K562 (cell line): ENCODE measurements around the gene GBX1.

Experiments used
- CAMTA2 ChIP-seq: fragments of 250-450 bp; sonication (Bioruptor Pico); conservative IDR thresholded peaks from 2 replicates; pipeline ENCODE4 v1.5.1; 2022
- CEBPB ChIP-seq: fragments of 450-650 bp; IDR thresholded peaks from 2 replicates; pipeline ENCODE4 v1.6.1; 2016; ENCODE audit warnings: missing genetic modification characterization, missing compliant biosample characterization
- ELF1 ChIP-seq: fragments of 200-800 bp; sonication (Bioruptor generic); IDR thresholded peaks from 2 replicates; pipeline ENCODE4 v1.6.1; 2016; ENCODE audit warnings: missing genetic modification characterization, missing compliant biosample characterization
- EP400 ChIP-seq: fragments of 450-650 bp; IDR thresholded peaks from 2 replicates; pipeline ENCODE4 v1.6.1; 2017; ENCODE audit warnings: antibody characterized with exemption, mild to moderate bottlenecking, moderate library complexity
- JUND ChIP-seq, 2 experiments: IDR thresholded peaks; 2 replicates in 1 of 2; 3 replicates in 1 of 2; pipeline ENCODE4 v1.6.1; 2011; ENCODE audit warnings: borderline replicate concordance in 2 of 2, low read depth in 2 of 2, low read length in 2 of 2, improper control_type of control experiment in 1 of 2, missing biosample characterization in 1 of 2, missing genetic modification characterization in 1 of 2, missing genetic modification reagents in 1 of 2
- MECOM ChIP-seq: fragments of 250-450 bp; sonication (Bioruptor Pico); IDR thresholded peaks from 2 replicates; pipeline ENCODE4 v1.8.0; 2022; ENCODE audit warnings: inconsistent platforms
- NCOA4 ChIP-seq: fragments of 450-650 bp; IDR thresholded peaks from 2 replicates; pipeline ENCODE4 v1.6.1; 2018; ENCODE audit warnings: mild to moderate bottlenecking; ENCODE audit not compliant: partially characterized antibody
- POLR2AphosphoS5 ChIP-seq: IDR thresholded peaks from 2 replicates; pipeline ENCODE4 v1.6.1; 2011; ENCODE audit warnings: mild to moderate bottlenecking, low read depth, low read length, moderate library complexity; ENCODE audit not compliant: control insufficient read depth, insufficient read depth
- SMC3 ChIP-seq: conservative IDR thresholded peaks from 2 replicates; pipeline ENCODE4 v1.6.1; 2011; ENCODE audit warnings: low read depth, low read length, improper control_type of control experiment; ENCODE audit not compliant: insufficient read depth
- ZNF311 ChIP-seq: fragments of 250-450 bp; sonication (Bioruptor Pico); IDR thresholded peaks from 2 replicates; pipeline ENCODE4 v1.4.0; 2020; ENCODE audit warnings: mild to moderate bottlenecking, moderate library complexity
- TF ChIP-seq, protein P1 (sequence below): fragments of 450-650 bp; IDR thresholded peaks from 2 replicates; pipeline ENCODE4 v1.6.1; 2016; ENCODE audit warnings: mild to moderate bottlenecking, moderate library complexity
- TF ChIP-seq, protein P2 (sequence below), 3 experiments: IDR thresholded peaks in 2 of 3; conservative IDR thresholded peaks in 1 of 3; 2 replicates each; pipeline ENCODE4 v1.5.1; 2011 to 2012; ENCODE audit warnings: low read length in 3 of 3, mild to moderate bottlenecking in 3 of 3, control low read depth in 2 of 3, improper control_type of control experiment in 1 of 3, inconsistent platforms in 1 of 3, low read depth in 1 of 3, mixed read lengths in 1 of 3, moderate library complexity in 1 of 3; ENCODE audit not compliant: insufficient read depth in 2 of 3
- TF ChIP-seq, protein P3 (sequence below): sonication (generic); formaldehyde crosslinking; IDR thresholded peaks from 2 replicates; pipeline ENCODE4 v1.8.1; 2023; ENCODE audit warnings: mild to moderate bottlenecking, missing genetic modification reagents

DNA sequence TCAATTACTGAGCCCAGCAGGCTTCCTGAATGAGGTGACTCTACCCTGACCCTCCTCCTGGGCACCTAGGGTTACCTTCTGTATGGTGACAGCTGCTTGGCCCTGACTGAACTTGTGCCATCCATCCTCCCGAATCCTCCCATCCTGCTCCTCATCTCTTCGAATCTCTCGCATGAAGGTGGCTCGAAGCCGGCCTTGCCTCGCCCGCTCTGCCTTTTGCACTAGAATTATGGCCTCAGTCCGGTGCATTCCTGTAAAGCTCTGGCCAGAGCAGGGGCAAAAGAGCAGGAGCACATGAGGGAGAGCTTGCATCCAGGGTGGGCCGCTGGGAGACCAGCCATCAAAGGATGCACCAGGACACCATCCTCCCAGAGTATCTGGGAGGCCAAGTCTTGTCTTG lies 35.3 kb upstream of the GBX1 start:
- TF ChIP-seq NCOA4 (no peak), CAMTA2 (CRISPR knock-in tag) (no peak), MECOM (no peak), CEBPB (tag) (no peak), ZNF311 (no peak), JUND (IDR thresholded peaks at IDR 0.05; ENCODE audit: borderline replicate concordance, low read depth, low read length) (no peak), JUND (tag; IDR thresholded peaks at IDR 0.05; ENCODE audit: borderline replicate concordance, low read depth, low read length) (no peak), SMC3 (no peak), POLR2AphosphoS5 (no peak), ELF1 (tag) (no peak), EP400 (no peak)
- TF ChIP-seq, protein P1, sequence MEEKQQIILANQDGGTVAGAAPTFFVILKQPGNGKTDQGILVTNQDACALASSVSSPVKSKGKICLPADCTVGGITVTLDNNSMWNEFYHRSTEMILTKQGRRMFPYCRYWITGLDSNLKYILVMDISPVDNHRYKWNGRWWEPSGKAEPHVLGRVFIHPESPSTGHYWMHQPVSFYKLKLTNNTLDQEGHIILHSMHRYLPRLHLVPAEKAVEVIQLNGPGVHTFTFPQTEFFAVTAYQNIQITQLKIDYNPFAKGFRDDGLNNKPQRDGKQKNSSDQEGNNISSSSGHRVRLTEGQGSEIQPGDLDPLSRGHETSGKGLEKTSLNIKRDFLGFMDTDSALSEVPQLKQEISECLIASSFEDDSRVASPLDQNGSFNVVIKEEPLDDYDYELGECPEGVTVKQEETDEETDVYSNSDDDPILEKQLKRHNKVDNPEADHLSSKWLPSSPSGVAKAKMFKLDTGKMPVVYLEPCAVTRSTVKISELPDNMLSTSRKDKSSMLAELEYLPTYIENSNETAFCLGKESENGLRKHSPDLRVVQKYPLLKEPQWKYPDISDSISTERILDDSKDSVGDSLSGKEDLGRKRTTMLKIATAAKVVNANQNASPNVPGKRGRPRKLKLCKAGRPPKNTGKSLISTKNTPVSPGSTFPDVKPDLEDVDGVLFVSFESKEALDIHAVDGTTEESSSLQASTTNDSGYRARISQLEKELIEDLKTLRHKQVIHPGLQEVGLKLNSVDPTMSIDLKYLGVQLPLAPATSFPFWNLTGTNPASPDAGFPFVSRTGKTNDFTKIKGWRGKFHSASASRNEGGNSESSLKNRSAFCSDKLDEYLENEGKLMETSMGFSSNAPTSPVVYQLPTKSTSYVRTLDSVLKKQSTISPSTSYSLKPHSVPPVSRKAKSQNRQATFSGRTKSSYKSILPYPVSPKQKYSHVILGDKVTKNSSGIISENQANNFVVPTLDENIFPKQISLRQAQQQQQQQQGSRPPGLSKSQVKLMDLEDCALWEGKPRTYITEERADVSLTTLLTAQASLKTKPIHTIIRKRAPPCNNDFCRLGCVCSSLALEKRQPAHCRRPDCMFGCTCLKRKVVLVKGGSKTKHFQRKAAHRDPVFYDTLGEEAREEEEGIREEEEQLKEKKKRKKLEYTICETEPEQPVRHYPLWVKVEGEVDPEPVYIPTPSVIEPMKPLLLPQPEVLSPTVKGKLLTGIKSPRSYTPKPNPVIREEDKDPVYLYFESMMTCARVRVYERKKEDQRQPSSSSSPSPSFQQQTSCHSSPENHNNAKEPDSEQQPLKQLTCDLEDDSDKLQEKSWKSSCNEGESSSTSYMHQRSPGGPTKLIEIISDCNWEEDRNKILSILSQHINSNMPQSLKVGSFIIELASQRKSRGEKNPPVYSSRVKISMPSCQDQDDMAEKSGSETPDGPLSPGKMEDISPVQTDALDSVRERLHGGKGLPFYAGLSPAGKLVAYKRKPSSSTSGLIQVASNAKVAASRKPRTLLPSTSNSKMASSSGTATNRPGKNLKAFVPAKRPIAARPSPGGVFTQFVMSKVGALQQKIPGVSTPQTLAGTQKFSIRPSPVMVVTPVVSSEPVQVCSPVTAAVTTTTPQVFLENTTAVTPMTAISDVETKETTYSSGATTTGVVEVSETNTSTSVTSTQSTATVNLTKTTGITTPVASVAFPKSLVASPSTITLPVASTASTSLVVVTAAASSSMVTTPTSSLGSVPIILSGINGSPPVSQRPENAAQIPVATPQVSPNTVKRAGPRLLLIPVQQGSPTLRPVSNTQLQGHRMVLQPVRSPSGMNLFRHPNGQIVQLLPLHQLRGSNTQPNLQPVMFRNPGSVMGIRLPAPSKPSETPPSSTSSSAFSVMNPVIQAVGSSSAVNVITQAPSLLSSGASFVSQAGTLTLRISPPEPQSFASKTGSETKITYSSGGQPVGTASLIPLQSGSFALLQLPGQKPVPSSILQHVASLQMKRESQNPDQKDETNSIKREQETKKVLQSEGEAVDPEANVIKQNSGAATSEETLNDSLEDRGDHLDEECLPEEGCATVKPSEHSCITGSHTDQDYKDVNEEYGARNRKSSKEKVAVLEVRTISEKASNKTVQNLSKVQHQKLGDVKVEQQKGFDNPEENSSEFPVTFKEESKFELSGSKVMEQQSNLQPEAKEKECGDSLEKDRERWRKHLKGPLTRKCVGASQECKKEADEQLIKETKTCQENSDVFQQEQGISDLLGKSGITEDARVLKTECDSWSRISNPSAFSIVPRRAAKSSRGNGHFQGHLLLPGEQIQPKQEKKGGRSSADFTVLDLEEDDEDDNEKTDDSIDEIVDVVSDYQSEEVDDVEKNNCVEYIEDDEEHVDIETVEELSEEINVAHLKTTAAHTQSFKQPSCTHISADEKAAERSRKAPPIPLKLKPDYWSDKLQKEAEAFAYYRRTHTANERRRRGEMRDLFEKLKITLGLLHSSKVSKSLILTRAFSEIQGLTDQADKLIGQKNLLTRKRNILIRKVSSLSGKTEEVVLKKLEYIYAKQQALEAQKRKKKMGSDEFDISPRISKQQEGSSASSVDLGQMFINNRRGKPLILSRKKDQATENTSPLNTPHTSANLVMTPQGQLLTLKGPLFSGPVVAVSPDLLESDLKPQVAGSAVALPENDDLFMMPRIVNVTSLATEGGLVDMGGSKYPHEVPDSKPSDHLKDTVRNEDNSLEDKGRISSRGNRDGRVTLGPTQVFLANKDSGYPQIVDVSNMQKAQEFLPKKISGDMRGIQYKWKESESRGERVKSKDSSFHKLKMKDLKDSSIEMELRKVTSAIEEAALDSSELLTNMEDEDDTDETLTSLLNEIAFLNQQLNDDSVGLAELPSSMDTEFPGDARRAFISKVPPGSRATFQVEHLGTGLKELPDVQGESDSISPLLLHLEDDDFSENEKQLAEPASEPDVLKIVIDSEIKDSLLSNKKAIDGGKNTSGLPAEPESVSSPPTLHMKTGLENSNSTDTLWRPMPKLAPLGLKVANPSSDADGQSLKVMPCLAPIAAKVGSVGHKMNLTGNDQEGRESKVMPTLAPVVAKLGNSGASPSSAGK, result no peak
- TF ChIP-seq, protein P2, sequence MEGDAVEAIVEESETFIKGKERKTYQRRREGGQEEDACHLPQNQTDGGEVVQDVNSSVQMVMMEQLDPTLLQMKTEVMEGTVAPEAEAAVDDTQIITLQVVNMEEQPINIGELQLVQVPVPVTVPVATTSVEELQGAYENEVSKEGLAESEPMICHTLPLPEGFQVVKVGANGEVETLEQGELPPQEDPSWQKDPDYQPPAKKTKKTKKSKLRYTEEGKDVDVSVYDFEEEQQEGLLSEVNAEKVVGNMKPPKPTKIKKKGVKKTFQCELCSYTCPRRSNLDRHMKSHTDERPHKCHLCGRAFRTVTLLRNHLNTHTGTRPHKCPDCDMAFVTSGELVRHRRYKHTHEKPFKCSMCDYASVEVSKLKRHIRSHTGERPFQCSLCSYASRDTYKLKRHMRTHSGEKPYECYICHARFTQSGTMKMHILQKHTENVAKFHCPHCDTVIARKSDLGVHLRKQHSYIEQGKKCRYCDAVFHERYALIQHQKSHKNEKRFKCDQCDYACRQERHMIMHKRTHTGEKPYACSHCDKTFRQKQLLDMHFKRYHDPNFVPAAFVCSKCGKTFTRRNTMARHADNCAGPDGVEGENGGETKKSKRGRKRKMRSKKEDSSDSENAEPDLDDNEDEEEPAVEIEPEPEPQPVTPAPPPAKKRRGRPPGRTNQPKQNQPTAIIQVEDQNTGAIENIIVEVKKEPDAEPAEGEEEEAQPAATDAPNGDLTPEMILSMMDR (IDR thresholded peaks at IDR 0.05 in 2 of 3, conservative IDR thresholded peaks at IDR 0.05 in 1 of 3; ENCODE audit: insufficient read depth in 2 of 3, low read depth in 1 of 3, low read length in 3 of 3), result no peak
- TF ChIP-seq, protein P3, sequence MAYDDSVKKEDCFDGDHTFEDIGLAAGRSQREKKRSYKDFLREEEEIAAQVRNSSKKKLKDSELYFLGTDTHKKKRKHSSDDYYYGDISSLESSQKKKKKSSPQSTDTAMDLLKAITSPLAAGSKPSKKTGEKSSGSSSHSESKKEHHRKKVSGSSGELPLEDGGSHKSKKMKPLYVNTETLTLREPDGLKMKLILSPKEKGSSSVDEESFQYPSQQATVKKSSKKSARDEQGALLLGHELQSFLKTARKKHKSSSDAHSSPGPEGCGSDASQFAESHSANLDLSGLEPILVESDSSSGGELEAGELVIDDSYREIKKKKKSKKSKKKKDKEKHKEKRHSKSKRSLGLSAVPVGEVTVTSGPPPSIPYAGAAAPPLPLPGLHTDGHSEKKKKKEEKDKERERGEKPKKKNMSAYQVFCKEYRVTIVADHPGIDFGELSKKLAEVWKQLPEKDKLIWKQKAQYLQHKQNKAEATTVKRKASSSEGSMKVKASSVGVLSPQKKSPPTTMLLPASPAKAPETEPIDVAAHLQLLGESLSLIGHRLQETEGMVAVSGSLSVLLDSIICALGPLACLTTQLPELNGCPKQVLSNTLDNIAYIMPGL (CRISPR knock-in tag), result no peak
